ENCODE measurements around the gene AMN.
"Not testable (repeated sequence)": the region's sequence is repeated elsewhere in the genome, so short reads cannot be mapped to it uniquely, and the experiment has no call there.

AMN gene

DNA sequence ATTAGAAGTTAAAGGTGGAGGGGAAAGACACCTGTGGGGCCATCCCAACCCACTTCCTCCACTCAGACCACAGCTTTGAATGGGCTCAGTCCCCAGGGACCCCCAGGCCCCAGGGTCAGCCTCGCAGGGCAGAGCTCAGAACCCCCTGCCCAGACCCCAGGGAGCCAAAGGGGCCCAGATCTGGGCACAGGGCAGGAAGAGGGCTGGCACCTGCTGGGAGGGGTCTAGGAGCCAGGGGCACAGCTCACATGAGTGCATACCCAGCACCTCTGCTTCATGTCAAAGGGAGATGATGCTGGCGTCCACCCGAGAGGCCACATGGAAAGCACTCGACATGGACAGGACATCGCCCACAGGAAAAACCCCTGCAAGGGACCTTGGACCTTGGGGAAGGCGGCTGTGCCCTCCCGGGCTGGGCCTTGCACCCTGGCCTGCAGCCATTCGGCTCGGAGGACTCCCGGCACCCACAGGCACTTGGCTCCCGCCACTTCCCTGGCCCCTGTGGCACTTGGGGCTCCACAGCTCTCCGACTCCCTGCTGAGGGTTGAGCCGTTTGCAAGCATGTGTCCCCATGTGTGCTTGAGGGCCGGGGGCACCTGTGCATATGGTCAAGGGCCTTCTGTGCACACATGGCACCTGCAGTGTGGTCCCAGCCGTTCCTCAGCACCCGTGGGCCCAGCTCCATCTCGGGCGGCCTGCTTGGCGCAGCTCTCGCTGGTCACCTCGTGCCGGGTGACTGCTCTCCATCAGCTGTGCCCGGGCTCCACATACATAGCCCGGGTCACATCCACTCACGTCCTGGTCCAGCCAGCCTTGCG lies 7.8 kb upstream of the AMN start:
- no peak for DNase-seq

DNA sequence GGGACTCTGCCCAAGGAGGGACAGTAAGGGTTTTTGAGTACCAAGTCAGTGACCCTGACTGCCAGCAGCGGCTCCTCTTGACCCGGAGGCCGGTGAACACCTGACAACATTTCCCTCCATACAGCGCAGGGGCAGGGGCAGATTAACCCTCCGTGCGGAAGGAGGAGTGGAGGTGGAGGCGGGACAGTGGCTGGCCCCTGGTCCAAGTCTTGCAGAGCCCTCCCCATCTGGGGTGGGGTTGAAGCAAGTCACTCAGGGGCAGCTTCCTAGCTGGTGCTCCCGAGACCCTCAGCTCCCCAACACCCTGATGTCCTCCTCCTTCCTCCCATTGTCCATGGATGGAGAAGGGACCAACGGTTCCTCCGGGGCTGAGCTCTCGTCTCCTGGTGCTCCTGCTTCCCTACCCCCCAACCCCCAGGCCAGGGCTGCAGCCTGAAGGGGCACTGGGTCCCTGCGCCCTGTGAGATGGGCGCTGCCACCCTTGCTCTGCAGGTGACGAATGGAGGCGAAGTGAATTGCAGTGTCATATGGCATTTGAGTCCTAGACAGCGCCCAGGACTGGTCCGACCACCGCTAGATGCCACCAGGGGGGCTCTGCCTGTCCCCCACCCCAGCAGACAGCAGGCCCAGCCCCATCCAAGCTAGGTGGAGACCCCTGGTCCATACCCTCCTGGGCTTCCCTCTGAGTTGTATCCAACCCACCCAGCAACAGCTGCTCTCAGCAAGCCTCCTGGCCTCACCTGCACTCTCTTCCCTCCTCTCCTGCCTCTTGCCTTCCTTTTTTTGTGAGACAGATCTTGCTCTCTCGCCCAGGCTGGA lies 7.0 kb upstream of the AMN start:
- DNase-seq, result no peak

DNA sequence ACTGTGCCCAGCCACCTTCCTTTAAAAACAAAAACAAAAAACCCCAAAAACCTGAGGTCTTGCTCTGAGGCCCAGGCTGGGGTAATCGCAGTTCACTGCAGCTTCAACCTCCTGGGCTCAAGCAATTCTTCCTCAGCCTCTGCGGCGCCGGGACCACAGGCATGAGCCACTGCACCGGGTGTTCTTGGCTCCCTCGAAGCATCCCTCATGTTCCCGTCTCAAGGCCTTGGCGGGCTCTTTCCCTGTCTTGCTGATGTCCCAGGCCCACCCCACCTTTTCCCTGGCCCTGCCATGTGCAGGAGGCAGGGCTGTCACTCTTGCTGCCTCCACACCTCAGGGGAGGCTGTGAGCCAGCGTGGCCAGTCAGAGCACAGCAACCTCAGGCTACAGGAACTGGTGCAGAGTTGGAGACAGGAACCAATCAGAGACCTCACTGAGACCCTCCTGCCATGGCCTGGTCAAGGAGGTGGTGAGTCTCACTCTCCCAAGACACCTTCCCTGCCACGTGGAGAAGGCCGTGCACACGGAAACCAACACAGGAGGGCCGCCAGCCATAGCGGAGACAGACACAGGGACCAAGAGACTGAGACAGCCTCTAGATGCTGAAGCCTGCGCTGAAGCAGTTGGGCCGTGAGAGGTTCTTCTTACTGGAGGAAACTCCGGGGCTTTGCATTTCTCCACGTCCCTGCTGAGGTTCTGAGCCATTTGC lies 6.0 kb upstream of the AMN start:
- DNase-seq, result no peak

DNA sequence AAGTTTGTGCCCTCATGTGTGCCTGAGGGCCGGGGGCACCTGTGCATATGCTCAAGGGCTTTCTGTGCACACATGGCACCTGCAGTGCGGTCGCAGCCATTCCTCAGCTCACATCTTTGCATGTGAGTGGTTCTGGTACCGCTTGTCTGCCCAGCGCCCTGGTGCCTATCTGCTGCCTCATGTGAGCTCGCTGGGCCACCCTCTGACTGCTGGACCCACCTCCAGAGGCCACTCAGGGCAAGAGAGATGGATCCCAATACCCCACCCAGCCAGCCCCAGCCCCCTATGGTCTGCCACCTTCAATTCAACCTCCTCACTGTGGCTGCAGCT lies 5.4 kb upstream of the AMN start:
- no peak for DNase-seq

DNA sequence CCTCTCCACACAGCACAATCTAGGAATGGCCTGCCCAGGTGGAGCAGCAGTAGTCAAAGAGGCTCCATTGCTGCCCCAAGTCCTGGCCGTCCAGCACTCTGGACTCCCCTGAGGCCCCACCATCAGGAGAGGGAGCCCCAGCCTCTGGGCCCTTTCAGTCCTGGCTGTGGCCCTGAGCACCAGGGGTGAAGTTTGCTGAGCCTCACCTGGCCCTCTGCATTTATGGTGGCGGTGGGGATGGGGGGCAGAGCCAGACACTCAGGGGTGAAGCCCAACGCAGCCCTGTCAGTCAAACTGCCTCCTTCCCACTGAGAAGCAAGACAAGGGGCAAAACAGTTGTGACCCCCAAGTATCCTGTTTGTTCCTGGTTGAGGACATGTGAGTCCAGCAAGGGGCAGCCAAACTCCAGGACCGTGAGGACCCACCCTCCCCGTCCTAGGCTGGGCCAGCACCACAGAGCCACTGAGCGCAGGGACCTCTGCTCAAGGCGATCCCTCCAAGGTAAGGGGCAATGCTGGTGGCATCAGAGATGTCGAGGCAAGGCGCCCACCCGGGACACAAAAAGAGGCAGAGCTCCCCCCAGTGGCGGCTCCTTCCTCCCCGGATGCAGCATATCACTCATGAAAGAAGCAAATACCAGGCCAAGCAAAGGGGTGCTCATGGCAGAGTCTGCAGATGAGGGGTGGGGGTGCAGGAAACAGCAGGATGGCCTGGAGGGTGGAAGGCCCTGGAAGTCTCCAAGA lies 4.8 kb upstream of the AMN start:
- peak; percentile 84 for DNase-seq

DNA sequence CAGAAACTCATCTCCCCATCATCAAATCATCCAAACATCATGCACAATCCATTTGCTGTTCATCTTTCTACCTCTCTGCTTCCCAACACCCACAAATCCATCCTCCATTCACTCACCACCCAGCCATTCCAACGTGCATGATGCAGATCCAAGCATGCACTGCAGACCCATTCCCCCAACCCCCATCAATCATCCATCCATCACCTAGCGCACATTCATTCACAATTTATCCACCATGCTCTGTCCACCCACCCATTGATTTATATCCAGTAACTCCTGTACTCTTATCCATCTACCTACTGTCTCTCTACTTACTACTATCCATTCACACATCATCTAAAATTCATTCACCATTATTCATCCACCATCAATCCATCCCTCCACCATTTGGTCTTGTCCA lies 4.0 kb upstream of the AMN start:
- no peak for DNase-seq

DNA sequence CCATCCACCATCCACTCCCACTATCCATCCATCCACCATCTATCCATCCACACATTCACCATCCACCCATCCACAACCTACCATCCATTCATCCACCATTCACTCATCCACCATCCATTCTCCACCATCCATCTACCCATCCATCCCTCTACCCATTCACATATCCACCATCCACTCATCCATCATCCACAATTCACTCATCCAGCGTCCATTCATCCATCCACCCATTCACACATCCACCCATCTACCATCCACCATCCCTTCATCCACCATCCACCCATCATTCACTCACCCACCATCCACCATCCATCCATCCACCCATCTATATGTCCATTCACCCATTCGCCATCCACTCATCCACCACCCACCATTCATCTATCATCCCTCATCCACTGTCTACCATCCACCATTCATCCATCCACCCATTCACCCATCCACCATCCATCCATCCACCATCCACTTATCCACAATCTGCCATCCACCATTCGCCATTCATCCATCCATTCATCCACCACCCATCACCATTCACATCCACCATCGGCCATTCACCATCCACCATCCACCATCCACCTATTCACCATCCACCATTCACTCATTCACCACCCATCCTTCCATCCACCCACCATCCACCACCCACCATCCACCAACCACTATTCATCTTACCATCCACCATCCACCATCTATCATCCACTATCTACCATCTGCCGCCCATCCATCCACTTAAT lies 2.0 kb upstream of the AMN start:
- no peak for DNase-seq

DNA sequence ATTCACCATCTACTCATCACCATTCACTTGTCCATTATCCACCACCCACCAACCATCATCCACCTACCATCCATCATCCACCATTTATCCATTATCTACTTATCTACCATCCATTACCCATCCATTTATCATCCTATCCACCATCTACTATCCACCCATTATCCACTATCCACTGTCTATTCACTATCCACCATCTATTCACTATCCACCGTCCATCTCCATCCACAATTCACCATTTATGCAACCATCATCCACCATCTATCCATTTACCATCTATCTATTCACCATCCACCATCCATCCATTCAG lies 1.5 kb upstream of the AMN start:
- DNase-seq, result no peak

DNA sequence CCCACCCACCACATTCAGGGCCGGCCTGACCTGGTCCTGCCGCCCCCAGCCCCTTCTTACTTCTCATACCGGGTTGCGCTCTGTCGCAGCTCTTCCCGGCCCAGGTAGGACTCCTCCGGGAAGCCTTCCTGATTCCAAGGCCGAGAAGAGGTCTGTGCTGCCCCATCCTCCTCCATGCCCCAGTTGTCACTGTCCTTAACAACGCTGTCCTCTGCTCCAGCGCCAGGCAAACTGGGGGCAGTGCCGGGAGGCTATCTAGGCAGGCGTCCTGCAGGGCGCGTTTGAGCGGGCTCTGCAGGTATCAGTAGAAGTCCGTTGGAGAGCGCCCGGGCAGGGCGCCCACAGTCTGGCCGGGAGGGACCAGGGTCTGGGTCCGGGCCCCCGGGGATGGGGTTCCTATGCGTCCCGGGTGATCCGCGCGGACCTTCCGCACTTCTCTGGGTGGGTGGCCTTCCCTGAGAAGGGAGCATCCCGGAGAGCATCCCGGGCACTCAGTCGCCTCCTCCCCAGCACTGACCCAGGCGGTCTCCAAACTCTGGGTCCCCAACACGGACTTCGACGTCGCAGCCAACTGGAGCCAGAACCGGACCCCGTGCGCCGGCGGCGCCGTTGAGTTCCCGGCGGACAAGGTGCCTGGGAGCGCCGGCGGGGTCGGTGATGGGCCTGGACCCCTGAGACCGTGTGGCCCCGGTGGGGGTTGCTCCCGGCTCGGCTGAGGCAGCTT lies 900 bp downstream of the AMN start:
- no peak for DNase-seq

DNA sequence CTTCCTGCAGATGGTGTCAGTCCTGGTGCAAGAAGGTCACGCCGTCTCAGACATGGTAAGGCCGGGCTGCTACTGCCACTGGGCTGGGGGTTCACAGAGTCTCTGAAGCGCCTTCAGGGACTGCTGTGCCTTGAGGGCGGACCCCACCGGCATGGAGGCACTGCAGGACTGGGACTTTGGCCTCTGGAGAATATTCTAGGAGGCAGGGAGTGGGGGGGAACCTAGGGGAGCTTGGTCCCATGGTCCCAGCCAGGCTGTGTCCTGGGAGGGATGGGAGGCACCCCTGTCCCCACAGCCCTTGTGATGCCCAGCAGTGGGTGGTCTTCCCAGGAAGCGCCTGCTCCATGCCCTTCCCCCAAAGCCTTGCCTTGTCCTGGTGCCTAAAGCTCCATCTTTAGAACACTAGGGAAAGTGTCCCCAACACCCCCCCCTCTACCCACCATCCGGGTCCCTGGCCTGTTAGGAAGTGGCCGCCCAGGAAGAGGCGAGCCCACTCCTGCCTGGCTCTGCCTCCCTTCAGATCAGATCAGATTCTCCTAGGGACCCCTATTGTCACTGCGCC lies 1.5 kb downstream of the AMN start:
- DNase-seq, result no peak

DNA sequence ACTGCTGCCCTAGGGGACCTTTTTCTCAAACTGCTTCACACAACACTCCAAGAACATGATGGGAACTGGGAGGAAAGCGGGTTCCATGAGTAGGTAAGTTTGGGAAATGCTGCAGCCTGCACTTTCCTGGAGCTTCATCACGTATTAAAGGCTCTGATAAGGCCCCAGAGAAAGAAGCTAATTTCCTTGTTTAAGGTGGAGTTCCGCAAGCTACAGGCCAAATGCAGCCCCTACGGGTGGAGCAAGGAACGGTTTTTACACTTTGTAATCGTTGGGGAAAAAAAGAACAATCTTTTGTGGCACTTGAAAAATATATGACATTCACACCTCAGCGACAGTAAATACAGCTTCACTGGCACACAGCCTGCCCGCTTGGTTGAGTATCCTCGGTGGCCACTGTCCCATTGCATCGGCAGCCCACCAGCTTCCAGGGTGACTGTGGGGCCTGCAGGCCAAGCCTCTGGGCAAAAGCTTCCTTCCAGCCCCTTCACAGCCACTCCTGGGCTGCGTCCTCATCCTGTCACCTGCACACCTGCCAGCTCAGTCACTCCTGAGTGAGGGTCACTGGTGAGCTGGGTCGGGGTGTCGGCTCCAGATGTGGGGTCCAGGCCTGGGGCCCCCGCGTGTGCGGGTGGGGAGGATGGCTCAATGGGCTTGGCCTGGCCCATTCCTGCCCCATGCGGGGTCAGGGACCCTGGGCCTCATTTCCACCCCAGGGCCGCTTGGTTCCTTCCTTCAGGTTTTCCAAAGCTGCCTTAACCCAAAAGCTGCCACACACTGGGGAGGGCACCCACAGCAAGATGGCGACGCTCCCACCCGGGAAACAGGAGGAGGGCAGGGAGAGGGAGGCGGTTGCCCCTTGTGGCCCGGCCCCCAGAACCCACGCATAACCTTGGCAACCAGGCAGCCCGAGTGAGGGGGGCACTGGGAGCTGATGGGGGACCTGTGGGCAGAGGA lies 2.4 kb downstream of the AMN start:
- no peak for DNase-seq

DNA sequence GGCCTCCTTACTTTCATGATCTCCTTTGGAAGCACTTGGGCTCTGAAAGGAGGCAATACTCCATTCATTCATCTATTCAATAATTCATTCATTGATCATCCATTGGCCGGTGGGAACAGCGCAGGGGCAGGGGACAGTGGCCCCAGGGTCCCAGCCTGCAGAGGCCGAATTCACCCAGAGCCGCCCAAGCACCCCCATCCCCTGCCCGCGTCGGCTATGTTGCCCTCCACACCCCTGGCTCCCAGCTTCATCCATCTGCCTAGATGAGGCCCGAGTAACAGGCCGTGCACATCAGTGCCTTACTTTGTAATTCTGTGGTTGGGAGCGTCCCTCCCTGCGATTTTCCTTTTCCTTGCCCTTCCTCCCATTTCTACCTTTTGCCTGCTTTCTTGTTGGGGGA lies 3.2 kb downstream of the AMN start:
- no peak for DNase-seq

DNA sequence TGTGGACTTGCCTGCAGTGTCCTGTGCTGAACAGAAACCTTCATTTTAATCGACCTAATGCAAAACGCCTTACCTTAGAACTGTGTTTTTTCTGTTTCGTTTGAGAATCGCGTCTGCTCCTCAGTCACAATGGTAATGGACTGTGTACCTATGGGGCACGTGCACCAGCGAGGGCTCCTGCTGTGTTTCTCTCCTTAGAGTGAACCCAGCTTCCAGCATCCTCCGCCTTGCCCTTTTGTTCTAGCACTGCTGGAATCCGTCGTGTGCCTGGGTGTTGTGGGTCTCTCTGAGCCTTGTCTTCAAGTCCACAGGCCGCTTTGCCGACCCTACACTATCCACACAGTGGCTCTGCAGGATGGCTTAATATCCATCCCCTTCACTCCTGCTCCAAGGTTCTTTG lies 3.6 kb downstream of the AMN start:
- no peak for DNase-seq

DNA sequence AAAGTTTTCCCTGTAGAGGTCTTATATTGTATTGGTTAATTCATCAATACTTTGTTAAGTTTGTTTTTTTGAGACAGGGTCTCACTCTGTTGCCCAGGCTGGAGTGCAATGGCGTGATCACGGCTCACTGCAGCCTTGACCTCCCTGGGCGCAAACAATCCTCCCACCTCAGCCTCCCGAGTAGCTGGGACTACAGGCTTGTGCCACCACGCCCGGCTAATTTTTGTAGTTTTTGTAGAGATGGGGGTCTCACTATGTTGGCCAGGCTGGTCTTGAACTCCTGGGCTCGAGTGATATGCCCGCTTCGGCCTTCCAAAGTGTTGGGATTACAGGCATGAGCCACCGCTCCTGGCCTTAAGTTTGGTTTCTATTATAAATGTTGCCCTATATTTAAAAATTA lies 4.4 kb downstream of the AMN start:
- not testable (repeated sequence) for DNase-seq

DNA sequence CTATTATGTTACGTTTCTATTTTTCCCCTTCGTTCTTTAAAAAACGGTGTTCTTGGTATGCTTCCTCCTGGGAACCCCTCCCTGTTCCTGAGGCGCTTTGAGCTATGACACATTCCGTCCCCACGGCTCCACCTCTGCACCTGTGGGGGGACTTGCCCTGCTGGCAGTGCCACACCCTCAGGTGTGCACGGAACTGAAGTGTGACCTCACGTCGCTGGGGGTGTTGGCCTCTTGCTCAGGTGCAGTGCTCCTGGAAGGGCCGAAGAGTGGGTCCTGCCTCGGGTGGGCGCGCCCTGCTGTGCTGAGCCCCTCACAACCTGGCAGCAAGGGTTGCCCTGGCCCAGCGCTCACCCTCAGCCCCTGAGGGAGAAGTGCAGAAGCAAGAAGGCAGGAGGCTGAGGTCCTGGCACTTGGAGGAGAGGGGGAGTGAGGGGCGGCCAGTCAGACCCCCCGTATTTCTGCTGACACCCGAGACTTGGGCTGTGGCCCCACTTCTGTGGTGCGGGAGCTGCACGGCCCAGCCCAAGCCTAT lies 4.9 kb downstream of the AMN start:
- DNase-seq, result no peak

DNA sequence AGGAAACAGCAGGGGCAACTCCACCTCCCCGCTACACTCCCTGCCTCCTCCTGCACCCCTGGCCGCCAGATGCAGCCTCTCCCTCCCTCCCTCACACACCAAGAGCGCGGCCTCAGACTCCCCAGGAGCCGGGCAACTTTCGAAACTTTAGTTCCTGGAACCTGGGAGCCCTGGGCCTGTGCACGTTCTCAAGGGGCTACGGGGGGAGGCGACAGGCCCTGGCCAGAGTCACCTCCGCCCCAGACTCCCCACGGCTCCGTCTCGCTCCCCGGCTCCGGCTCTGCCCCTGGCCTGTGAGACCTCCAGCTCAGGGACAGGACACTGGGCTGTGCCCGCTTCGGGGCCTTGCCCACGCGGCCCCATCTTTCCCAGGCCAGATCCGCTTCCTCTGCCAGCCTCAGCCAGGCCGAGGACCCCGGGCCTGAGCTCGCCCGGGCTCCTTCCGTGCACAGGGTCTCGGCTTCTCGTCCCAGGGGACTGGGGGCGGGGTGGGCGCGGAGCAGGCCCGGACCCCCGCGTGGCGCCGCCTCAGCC lies 5.5 kb downstream of the AMN start:
- DNase-seq, result no peak

DNA sequence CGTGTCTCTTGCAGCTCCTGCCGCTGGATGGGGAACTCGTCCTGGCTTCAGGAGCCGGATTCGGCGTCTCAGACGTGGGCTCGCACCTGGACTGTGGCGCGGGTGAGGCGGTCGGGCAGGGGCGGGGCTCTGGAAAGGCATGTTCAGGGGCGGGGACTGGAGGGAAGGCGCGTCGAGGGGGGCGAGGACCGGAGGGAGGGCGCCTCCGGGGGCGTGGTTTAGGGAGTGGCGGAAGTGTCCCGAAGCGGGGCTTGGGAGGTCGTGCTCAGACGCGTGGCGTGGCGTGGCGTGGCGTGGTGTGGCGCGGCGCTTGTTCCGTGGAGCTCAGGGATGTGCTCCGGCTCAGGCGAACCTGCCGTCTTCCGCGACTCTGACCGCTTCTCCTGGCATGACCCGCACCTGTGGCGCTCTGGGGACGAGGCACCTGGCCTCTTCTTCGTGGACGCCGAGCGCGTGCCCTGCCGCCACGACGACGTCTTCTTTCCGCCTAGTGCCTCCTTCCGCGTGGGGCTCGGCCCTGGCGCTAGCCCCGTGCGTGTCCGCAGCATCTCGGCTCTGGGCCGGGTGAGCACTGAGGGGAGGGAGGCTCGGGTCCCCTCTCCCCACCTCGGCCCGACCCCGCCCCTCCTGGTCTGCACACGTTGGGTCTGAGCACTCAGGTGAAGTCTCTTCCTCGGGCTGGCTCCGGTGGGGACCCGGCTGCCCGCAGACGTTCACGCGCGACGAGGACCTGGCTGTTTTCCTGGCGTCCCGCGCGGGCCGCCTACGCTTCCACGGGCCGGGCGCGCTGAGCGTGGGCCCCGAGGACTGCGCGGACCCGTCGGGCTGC lies 6.2 kb downstream of the AMN start:
- DNase-seq, result peak; percentile 81

DNA sequence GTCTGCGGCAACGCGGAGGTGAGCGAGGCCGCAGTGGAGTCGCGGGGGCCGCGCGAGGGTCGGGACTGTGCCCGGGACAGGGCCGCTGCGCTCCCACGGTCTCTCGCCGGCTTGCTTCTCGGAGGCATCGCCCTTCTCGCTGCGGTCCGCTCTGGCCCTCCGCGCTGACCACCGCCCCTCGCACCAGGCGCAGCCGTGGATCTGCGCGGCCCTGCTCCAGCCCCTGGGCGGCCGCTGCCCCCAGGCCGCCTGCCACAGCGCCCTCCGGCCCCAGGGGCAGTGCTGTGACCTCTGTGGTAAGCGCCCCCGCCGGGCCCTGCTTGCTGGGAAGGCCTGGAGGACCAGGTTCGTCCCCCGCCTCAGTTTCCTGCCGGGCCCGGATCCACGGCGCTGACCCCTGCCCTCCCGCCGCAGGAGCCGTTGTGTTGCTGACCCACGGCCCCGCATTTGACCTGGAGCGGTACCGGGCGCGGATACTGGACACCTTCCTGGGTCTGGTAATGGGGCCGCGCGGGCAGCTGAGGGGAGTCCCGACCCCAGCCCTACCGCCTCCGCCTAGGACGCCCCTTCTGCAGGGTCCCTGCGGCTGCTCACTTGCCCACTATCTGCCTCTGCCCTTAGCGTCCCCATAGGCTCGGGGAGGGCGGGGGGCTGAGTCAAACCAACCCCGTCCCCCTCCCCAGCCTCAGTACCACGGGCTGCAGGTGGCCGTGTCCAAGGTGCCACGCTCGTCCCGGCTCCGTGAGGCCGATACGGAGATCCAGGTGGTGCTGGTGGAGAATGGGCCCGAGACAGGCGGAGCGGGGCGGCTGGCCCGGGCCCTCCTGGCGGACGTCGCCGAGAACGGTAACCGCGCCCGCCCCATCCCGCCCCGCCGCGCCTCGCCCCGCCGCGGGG lies 7.0 kb downstream of the AMN start:
- no peak for DNase-seq
